Fibroblast of lung (primary cell): ENCODE data around the gene DSCAML1.

ENCODE experiments used
- CTCF ChIP-seq, 2 donors: IDR thresholded peaks in 1 of 2; conservative IDR thresholded peaks in 1 of 2; 1 replicate in 1 of 2; 2 replicates in 1 of 2; pipeline ENCODE4 v1.5.1; 2011 to 2012; ENCODE audit warnings: low read length in 2 of 2, control low read depth in 1 of 2, inconsistent platforms in 1 of 2, low read depth in 1 of 2, mild to moderate bottlenecking in 1 of 2
- EZH2 ChIP-seq: IDR thresholded peaks from 2 replicates; pipeline ENCODE4 v1.5.1; 2012; ENCODE audit warnings: low read length, control low read depth, mild to moderate bottlenecking; ENCODE audit errors: missing control alignments

- no peak for TF ChIP-seq CTCF (conservative IDR thresholded peaks at IDR 0.05 in 1 of 2, IDR thresholded peaks at IDR 0.05 in 1 of 2; ENCODE audit: low read depth in 1 of 2, low read length in 2 of 2)
- TF ChIP-seq EZH2 = no peak
These were observed 390.0 kb downstream of the DSCAML1 start for GRCh38 chr11:117407016-117407415.
